ENCODE measurements around the gene ZNF215. TPM values are rescaled to one million over a fixed set of nuclear protein-coding genes. Genes with fewer than 3 reads are reported as not detected.

Gene ZNF215
- total and polyA plus RNA-seq, 4 donors = 0.26 to 3.9 (median 0.85) TPM

DNA sequence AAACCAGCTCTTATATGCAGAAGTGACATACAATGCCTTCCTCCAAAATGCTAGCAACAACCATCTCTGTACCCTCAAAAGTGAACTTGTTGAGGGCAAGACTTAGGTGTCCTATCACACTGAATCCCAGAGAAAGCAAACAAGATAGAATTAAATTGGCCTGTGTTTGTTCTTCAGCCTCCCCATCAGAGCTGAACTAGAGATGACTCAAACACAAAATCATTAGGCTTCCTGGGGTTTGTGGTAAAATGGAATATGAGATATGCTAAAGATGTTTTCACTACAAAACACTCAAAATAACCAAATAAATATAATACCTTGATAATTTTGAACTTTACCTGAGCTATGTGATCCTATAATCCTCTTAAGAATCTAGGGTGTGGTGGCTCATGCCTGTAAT is 62.3 kb downstream of the ZNF215 start:
- TF ChIP-seq, protein P1, sequence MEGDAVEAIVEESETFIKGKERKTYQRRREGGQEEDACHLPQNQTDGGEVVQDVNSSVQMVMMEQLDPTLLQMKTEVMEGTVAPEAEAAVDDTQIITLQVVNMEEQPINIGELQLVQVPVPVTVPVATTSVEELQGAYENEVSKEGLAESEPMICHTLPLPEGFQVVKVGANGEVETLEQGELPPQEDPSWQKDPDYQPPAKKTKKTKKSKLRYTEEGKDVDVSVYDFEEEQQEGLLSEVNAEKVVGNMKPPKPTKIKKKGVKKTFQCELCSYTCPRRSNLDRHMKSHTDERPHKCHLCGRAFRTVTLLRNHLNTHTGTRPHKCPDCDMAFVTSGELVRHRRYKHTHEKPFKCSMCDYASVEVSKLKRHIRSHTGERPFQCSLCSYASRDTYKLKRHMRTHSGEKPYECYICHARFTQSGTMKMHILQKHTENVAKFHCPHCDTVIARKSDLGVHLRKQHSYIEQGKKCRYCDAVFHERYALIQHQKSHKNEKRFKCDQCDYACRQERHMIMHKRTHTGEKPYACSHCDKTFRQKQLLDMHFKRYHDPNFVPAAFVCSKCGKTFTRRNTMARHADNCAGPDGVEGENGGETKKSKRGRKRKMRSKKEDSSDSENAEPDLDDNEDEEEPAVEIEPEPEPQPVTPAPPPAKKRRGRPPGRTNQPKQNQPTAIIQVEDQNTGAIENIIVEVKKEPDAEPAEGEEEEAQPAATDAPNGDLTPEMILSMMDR (IDR thresholded peaks at IDR 0.05; ENCODE audit: control extremely low read depth, extremely low read depth) = no peak
- Histone ChIP-seq H3K9ac (ENCODE audit: insufficient read depth in 1 of 2, low read length in 2 of 2) (no peak overlapping the region), H3K36me3 (ENCODE audit: control insufficient read depth in 4 of 4, insufficient read depth in 4 of 4, low read length in 4 of 4) (no peaks in the 10 kb centered on the region), H3K27me3 (ENCODE audit: control insufficient read depth in 3 of 3, insufficient read depth in 3 of 3, low read length in 2 of 3) (no peaks in the 10 kb centered on the region), H3K9me3 (ENCODE audit: control insufficient read depth in 4 of 4, insufficient read depth in 3 of 4, low read length in 3 of 4) (no peaks in the 10 kb centered on the region), H3K27ac (ENCODE audit: low read depth in 1 of 2, low read length in 1 of 2) (no peak overlapping the region), H3K4me3 (no peak overlapping the region), H3K4me1 (ENCODE audit: control insufficient read depth in 5 of 5, insufficient read depth in 5 of 5, low read length in 5 of 5) (no peaks in the 10 kb centered on the region)
- ATAC-seq (ENCODE audit: insufficient read depth, low FRiP score) = no peak
- no peak for DNase-seq

DNA sequence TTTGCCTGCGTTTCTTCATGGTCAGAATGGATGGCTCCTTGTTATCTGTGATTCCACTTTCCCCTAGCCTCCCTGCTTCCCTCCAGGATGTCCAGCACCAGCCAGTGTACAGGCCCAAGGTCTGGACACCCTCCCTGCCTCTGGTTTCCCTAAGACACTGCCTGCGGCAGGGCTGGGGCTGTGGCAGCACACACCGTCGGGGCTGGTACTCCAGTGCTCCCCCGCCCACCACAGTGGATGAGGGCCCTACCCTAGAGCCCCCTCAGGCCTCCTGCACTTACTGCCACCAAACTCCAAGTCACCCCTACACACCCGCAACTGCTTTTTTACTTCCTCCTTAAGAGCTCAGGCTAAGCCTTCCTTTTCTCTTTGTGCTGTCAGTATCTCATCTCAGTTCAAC is 65.0 kb downstream of the ZNF215 start:
- no peak overlapping the region for H3K4me3 ChIP-seq
- DNase-seq = no peak
- H3K9me3 ChIP-seq (ENCODE audit: control insufficient read depth in 4 of 4, insufficient read depth in 3 of 4, low read length in 3 of 4) = no peaks in the 10 kb centered on the region
- TF ChIP-seq, protein P1 (IDR thresholded peaks at IDR 0.05; ENCODE audit: control extremely low read depth, extremely low read depth) = no peak
- H3K36me3 ChIP-seq (ENCODE audit: control insufficient read depth in 4 of 4, insufficient read depth in 4 of 4, low read length in 4 of 4) = no peaks in the 10 kb centered on the region
- no peak for ATAC-seq (ENCODE audit: insufficient read depth, low FRiP score)
- WGBS, 2 donors = 72 to 85% methylated on average over 6 of the region's 6 CpGs
- H3K27me3 ChIP-seq (ENCODE audit: control insufficient read depth in 3 of 3, insufficient read depth in 3 of 3, low read length in 2 of 3) = no peaks in the 10 kb centered on the region
- H3K27ac ChIP-seq (ENCODE audit: low read depth in 1 of 2, low read length in 1 of 2) = no peak overlapping the region
- no peak overlapping the region for H3K9ac ChIP-seq (ENCODE audit: insufficient read depth in 1 of 2, low read length in 2 of 2)
- H3K4me1 ChIP-seq (ENCODE audit: control insufficient read depth in 5 of 5, insufficient read depth in 5 of 5, low read length in 5 of 5) = no peaks in the 10 kb centered on the region

DNA sequence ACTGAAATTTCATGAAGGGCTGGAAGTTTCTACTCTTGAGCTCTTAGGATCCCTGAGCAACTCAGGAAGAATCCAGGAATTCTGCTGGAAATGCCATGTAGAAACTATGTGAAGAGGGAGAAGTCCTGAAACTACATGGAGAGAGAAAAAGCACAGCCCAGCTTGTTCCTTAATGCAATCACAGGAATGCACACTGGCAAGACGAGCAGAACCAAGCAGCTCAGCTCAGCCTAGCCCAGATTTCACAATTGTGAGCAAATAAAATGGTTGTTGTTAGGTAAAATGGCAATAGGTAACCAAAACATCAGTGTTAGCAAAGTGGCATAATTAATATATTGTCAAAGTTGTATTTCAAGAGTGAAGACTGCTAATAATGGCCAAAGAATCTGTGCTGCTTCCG is 65.8 kb downstream of the ZNF215 start:
- H3K36me3 ChIP-seq (ENCODE audit: control insufficient read depth in 4 of 4, insufficient read depth in 4 of 4, low read length in 4 of 4) = no peaks in the 10 kb centered on the region
- DNase-seq = no peak
- no peak overlapping the region for H3K27ac ChIP-seq (ENCODE audit: low read depth in 1 of 2, low read length in 1 of 2)
- no peaks in the 10 kb centered on the region for H3K27me3 ChIP-seq (ENCODE audit: control insufficient read depth in 3 of 3, insufficient read depth in 3 of 3, low read length in 2 of 3)
- no peak overlapping the region for H3K4me3 ChIP-seq
- no peak overlapping the region for H3K9ac ChIP-seq (ENCODE audit: insufficient read depth in 1 of 2, low read length in 2 of 2)
- H3K4me1 ChIP-seq (ENCODE audit: control insufficient read depth in 5 of 5, insufficient read depth in 5 of 5, low read length in 5 of 5) = no peaks in the 10 kb centered on the region
- TF ChIP-seq, protein P1 (IDR thresholded peaks at IDR 0.05; ENCODE audit: control extremely low read depth, extremely low read depth) = no peak
- WGBS, 2 donors = 67 to 82% methylated on average over 2 of the region's 2 CpGs
- no peaks in the 10 kb centered on the region for H3K9me3 ChIP-seq (ENCODE audit: control insufficient read depth in 4 of 4, insufficient read depth in 3 of 4, low read length in 3 of 4)
- ATAC-seq (ENCODE audit: insufficient read depth, low FRiP score) = no peak
